ENCODE measurements around the gene NUF2. TPM values are rescaled to one million over a fixed set of nuclear protein-coding genes. Genes with fewer than 3 reads are reported as not detected.

Gene NUF2
- total and polyA plus RNA-seq, 2 experiments from 2014 or later: 11.8 to 13.5 TPM

DNA sequence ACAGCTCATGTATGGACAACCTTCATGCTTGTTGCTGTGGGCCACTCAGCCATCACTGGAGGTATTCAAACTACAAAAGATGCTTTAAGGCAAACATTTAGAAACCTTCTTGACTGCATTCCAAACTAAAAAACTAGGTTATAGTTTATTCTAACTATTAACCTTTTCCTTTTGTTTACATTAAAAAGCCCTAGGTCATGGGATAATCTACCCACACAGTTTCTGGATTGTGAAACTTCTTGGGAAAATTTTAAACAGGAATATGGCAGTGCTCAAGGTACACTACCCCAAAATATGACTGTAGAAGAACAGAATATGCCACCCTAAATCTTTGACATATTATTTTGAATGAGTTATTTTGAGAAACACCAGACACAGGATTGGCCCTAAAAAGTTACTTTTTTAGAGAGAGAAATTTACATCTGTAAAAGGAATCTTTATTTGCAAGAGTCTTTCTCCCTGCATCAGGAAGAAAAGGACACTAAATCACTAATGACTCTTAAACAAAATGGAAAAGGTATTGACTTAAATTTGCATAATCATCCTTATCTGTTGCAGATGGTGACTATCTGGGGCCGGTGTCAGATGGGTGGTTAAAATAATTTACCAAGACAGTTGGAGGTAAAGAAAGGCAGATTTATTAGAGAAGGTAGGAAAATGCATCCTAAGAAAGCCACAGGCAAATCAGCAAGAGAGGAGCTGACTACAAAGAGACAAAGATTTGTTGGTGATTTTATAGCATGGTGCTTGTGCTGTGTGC is 25.1 kb upstream of the NUF2 start:
- no peak overlapping the region for H3K4me2 ChIP-seq (ENCODE audit: unreplicated experiment)
- in situ Hi-C loops (cut with MboI): no loop called here

GRCh38 chr1:163298365-163298764 is 23.4 kb upstream of the NUF2 start:
- H3K79me2 ChIP-seq (ENCODE audit: insufficient read depth): no peaks in the 10 kb centered on the region
- H3K9me3 ChIP-seq (ENCODE audit: low read depth): no peaks in the 10 kb centered on the region
- DNase-seq: no peak
- H3K4me1 ChIP-seq (ENCODE audit: insufficient read depth): no peaks in the 10 kb centered on the region
- in situ Hi-C loops (cut with MboI): no loop called here
- H3K4me2 ChIP-seq (ENCODE audit: unreplicated experiment): no peak overlapping the region
- no peak overlapping the region for H3K9ac ChIP-seq
- 0% methylated on average over 1 of the region's 1 CpG for WGBS, 2 experiments (ENCODE audit: low coverage in 1 of 2, low lambda C conversion rate in 2 of 2, missing lambda C conversion rate in 2 of 2)
- H3K4me3 ChIP-seq: no peak overlapping the region
- H3K27ac ChIP-seq: no peak overlapping the region
- H3K36me3 ChIP-seq (ENCODE audit: low read depth): no peaks in the 10 kb centered on the region
- no peaks in the 10 kb centered on the region for H3F3A ChIP-seq (ENCODE audit: insufficient read depth)
- H4K20me1 ChIP-seq (ENCODE audit: insufficient read depth): no peaks in the 10 kb centered on the region
- no peaks in the 10 kb centered on the region for H3K9me2 ChIP-seq (ENCODE audit: insufficient read depth)
- no peaks in the 10 kb centered on the region for H3K27me3 ChIP-seq (replicated peaks; ENCODE audit: insufficient read depth)
- H2AFZ ChIP-seq: no peak overlapping the region
- no peak for TF ChIP-seq EZH2 (IDR thresholded peaks at IDR 0.05; ENCODE audit: insufficient read depth, poor library complexity, severe bottlenecking)
- no peak for TF ChIP-seq EZH2phosphoT487 (IDR thresholded peaks at IDR 0.05; ENCODE audit: insufficient read depth, low read depth)

More for the DNA sequence above, 25.1 kb upstream of the NUF2 start:
- H3K9me2 ChIP-seq (ENCODE audit: insufficient read depth): no peaks in the 10 kb centered on the region
- H3K79me2 ChIP-seq (ENCODE audit: insufficient read depth): no peaks in the 10 kb centered on the region
- H4K20me1 ChIP-seq (ENCODE audit: insufficient read depth): no peaks in the 10 kb centered on the region
- no peaks in the 10 kb centered on the region for H3K27me3 ChIP-seq (replicated peaks; ENCODE audit: insufficient read depth)
- no peak for TF ChIP-seq EZH2phosphoT487 (IDR thresholded peaks at IDR 0.05; ENCODE audit: insufficient read depth, low read depth)
- 77 to 78% methylated on average over 1 of the region's 1 CpG for WGBS, 2 experiments (ENCODE audit: low coverage in 1 of 2, low lambda C conversion rate in 2 of 2, missing lambda C conversion rate in 2 of 2)
- no peaks in the 10 kb centered on the region for H3K9me3 ChIP-seq (ENCODE audit: low read depth)
- H3K27ac ChIP-seq: no peak overlapping the region
- H3K4me1 ChIP-seq (ENCODE audit: insufficient read depth): no peaks in the 10 kb centered on the region
- no peaks in the 10 kb centered on the region for H3K36me3 ChIP-seq (ENCODE audit: low read depth)
- no peak overlapping the region for H3K4me3 ChIP-seq
- H3K9ac ChIP-seq: no peak overlapping the region
- H3F3A ChIP-seq (ENCODE audit: insufficient read depth): no peaks in the 10 kb centered on the region
- H2AFZ ChIP-seq: no peak overlapping the region
- no peak for DNase-seq

GRCh38 chr1:163300568-163300967 is 21.2 kb upstream of the NUF2 start:
- H3F3A ChIP-seq (ENCODE audit: insufficient read depth): no peaks in the 10 kb centered on the region
- H3K4me3 ChIP-seq: no peak overlapping the region
- H3K4me1 ChIP-seq (ENCODE audit: insufficient read depth): 0 out of 2 replicates have a peak, but pooled peaks cover 3% of the 10 kb centered on the region
- no peaks in the 10 kb centered on the region for H3K79me2 ChIP-seq (ENCODE audit: insufficient read depth)
- DNase-seq: no peak
- 73 to 79% methylated on average over 4 of the region's 4 CpGs for WGBS, 2 experiments (ENCODE audit: low coverage in 1 of 2, low lambda C conversion rate in 2 of 2, missing lambda C conversion rate in 2 of 2)
- H3K9ac ChIP-seq: no peak overlapping the region
- in situ Hi-C loops (cut with MboI): loop anchor here (10.0 kb wide), 3 partner anchors 116 to 446 kb away; partner anchors contain the start of gene RGS4
- no peak overlapping the region for H3K4me2 ChIP-seq (ENCODE audit: unreplicated experiment)
- no peak overlapping the region for H3K27ac ChIP-seq
- H3K36me3 ChIP-seq (ENCODE audit: low read depth): no peaks in the 10 kb centered on the region
- H3K9me3 ChIP-seq (ENCODE audit: low read depth): no peaks in the 10 kb centered on the region
- no peak overlapping the region for H2AFZ ChIP-seq
- no peaks in the 10 kb centered on the region for H3K9me2 ChIP-seq (ENCODE audit: insufficient read depth)
- TF ChIP-seq EZH2phosphoT487 (IDR thresholded peaks at IDR 0.05; ENCODE audit: insufficient read depth, low read depth) (no peak), EZH2 (IDR thresholded peaks at IDR 0.05; ENCODE audit: insufficient read depth, poor library complexity, severe bottlenecking) (no peak)
- H4K20me1 ChIP-seq (ENCODE audit: insufficient read depth): no peaks in the 10 kb centered on the region
- H3K27me3 ChIP-seq (replicated peaks; ENCODE audit: insufficient read depth): no peaks in the 10 kb centered on the region

- no peak for DNase-seq
- in situ Hi-C loops (cut with MboI): loop anchor here (10.0 kb wide), 3 partner anchors 119 to 449 kb away; partner anchors contain the start of gene RGS4
- Histone ChIP-seq H3K9me3 (ENCODE audit: low read depth) (no peaks in the 10 kb centered on the region), H3K27ac (no peak overlapping the region), H3K4me3 (no peak overlapping the region), H4K20me1 (ENCODE audit: insufficient read depth) (no peaks in the 10 kb centered on the region), H3K4me1 (ENCODE audit: insufficient read depth) (peaks cover 19% of the 10 kb centered on the region), H2AFZ (no peak overlapping the region), H3K9me2 (ENCODE audit: insufficient read depth) (no peaks in the 10 kb centered on the region), H3K79me2 (ENCODE audit: insufficient read depth) (no peaks in the 10 kb centered on the region), H3K9ac (no peak overlapping the region), H3K27me3 (replicated peaks; ENCODE audit: insufficient read depth) (no peaks in the 10 kb centered on the region), H3K36me3 (ENCODE audit: low read depth) (no peaks in the 10 kb centered on the region), H3K4me2 (ENCODE audit: unreplicated experiment) (no peak overlapping the region), H3F3A (ENCODE audit: insufficient read depth) (peaks cover 10% of the 10 kb centered on the region)
- no peak for TF ChIP-seq EZH2 (IDR thresholded peaks at IDR 0.05; ENCODE audit: insufficient read depth, poor library complexity, severe bottlenecking)
- no peak for TF ChIP-seq EZH2phosphoT487 (IDR thresholded peaks at IDR 0.05; ENCODE audit: insufficient read depth, low read depth)
- WGBS, 2 experiments (ENCODE audit: low coverage in 1 of 2, low lambda C conversion rate in 2 of 2, missing lambda C conversion rate in 2 of 2): 93 to 96% methylated on average over 5 of the region's 5 CpGs
Measured at GRCh38 chr1:163303561-163303960, 18.2 kb upstream of the NUF2 start.
